ENCODE measurements around the gene PEAK1.

GRCh38 chr15:77179541-77179998 lies 240.3 kb downstream of the PEAK1 start:
- TF ChIP-seq CTCF (conservative IDR thresholded peaks at IDR 0.05; ENCODE audit: low read length) (no peak), EZH2phosphoT487 (IDR thresholded peaks at IDR 0.05; ENCODE audit: borderline replicate concordance, low read depth, low read length) (no peak)

Measured in OCI-LY7 (cell line).